Measurements from ENCODE around the gene RAP1GAP2.
A peak's percentile ranks its signal among the peaks of the same experiment; 100 is the strongest.

The RAP1GAP2 gene

GRCh38 chr17:2925011-2925410, 128.8 kb downstream of the RAP1GAP2 start (continued):
- TF ChIP-seq CREB5 (CRISPR knock-in tag; IDR thresholded peaks at IDR 0.05; ENCODE audit: low read depth) (no peak), GLIS3 (CRISPR knock-in tag; IDR thresholded peaks at IDR 0.05) (no peak), ESRRG (CRISPR knock-in tag; IDR thresholded peaks at IDR 0.05) (no peak), ZNF565 (CRISPR knock-in tag; conservative IDR thresholded peaks at IDR 0.05; ENCODE audit: low read depth) (no peak), BACH2 (CRISPR knock-in tag; IDR thresholded peaks at IDR 0.05; ENCODE audit: borderline replicate concordance) (no peak), SNAI2 (CRISPR knock-in tag; IDR thresholded peaks at IDR 0.05) (no peak), ZFP30 (CRISPR knock-in tag; IDR thresholded peaks at IDR 0.05) (no peak), ZNF8 (CRISPR knock-in tag; IDR thresholded peaks at IDR 0.05) (no peak), ZNF70 (CRISPR knock-in tag; IDR thresholded peaks at IDR 0.05) (no peak), ZFP3 (CRISPR knock-in tag; IDR thresholded peaks at IDR 0.05) (no peak)
- TF ChIP-seq, protein P1, sequence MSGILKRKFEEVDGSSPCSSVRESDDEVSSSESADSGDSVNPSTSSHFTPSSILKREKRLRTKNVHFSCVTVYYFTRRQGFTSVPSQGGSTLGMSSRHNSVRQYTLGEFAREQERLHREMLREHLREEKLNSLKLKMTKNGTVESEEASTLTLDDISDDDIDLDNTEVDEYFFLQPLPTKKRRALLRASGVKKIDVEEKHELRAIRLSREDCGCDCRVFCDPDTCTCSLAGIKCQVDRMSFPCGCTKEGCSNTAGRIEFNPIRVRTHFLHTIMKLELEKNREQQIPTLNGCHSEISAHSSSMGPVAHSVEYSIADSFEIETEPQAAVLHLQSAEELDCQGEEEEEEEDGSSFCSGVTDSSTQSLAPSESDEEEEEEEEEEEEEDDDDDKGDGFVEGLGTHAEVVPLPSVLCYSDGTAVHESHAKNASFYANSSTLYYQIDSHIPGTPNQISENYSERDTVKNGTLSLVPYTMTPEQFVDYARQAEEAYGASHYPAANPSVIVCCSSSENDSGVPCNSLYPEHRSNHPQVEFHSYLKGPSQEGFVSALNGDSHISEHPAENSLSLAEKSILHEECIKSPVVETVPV (CRISPR knock-in tag; IDR thresholded peaks at IDR 0.05): no peak
- TF ChIP-seq, protein P2, sequence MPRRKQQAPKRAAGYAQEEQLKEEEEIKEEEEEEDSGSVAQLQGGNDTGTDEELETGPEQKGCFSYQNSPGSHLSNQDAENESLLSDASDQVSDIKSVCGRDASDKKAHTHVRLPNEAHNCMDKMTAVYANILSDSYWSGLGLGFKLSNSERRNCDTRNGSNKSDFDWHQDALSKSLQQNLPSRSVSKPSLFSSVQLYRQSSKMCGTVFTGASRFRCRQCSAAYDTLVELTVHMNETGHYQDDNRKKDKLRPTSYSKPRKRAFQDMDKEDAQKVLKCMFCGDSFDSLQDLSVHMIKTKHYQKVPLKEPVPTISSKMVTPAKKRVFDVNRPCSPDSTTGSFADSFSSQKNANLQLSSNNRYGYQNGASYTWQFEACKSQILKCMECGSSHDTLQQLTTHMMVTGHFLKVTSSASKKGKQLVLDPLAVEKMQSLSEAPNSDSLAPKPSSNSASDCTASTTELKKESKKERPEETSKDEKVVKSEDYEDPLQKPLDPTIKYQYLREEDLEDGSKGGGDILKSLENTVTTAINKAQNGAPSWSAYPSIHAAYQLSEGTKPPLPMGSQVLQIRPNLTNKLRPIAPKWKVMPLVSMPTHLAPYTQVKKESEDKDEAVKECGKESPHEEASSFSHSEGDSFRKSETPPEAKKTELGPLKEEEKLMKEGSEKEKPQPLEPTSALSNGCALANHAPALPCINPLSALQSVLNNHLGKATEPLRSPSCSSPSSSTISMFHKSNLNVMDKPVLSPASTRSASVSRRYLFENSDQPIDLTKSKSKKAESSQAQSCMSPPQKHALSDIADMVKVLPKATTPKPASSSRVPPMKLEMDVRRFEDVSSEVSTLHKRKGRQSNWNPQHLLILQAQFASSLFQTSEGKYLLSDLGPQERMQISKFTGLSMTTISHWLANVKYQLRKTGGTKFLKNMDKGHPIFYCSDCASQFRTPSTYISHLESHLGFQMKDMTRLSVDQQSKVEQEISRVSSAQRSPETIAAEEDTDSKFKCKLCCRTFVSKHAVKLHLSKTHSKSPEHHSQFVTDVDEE (CRISPR knock-in tag; IDR thresholded peaks at IDR 0.05): no peak

- ATAC-seq: peak; percentile 62
- TF ChIP-seq ZNF70 (CRISPR knock-in tag; IDR thresholded peaks at IDR 0.05) (0 out of 2 replicates have a peak, but pooled peaks have one; percentile 12), ARNTL (CRISPR knock-in tag; IDR thresholded peaks at IDR 0.05; ENCODE audit: borderline replicate concordance, low read depth) (no peak), PPARA (CRISPR knock-in tag; IDR thresholded peaks at IDR 0.05; ENCODE audit: borderline replicate concordance) (no peak)
Observed at GRCh38 chr17:2926019-2926650, 129.9 kb downstream of the RAP1GAP2 start.

DNA sequence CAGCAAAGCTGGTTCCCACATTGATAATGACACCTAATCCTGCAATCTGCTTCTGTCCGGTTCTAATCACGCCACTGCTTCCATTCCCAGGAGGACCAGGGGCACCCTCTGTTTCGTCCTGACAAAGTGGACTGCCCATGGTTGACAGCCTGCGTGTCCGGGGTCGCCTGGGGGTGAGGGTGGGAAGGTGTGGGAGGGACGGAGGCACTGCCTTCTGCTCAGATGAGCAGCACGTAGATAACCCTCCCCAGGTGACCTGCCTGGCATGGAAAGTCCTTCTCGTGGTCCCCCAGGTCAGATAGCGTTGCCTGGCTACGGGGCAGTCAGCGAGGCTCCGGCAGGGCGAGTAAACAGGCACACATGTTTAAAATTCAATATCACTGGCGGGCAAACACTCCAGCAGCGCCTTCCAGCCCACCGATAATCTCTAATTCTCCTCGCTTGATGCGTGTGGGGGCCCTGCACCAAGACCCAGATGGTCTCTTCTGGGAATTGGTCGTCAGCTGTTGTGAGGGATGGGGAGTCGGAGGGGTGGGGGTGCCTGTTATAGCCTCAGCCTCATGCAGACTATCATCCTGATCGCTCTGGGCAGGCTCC, 132.2 kb downstream of the RAP1GAP2 start:
- ATAC-seq: no peak
- TF ChIP-seq ISL1 (CRISPR knock-in tag; IDR thresholded peaks at IDR 0.05) (no peak), CSDC2 (CRISPR knock-in tag; IDR thresholded peaks at IDR 0.05) (no peak), TCF4 (CRISPR knock-in tag; IDR thresholded peaks at IDR 0.05; ENCODE audit: borderline replicate concordance) (peak; percentile 87; the same call in 1 of the 2 replicates)

GRCh38 chr17:2929881-2930533, 133.8 kb downstream of the RAP1GAP2 start:
- peak; percentile 87 for ATAC-seq

DNA sequence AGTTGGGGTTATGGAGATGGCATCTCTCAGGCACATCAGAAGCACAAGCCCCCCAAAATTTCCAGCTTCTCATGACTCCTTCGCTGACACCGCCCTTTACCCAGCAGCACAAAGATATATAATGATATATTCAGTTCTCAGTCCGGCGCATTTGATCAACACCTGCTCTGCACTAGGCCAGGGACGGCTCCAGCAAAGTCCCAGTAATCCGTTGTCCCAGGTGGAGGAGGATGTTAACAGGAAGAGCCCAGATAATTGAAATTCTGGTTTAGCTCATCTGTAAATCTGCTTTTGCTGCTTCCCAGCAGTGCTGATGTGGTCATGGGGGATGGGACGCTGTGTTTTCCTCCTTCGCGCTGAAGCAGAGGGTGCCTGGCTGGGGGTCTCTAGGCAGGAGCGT, 135.6 kb downstream of the RAP1GAP2 start:
- TF ChIP-seq CREB5 (CRISPR knock-in tag; IDR thresholded peaks at IDR 0.05; ENCODE audit: low read depth) (no peak), BACH2 (CRISPR knock-in tag; IDR thresholded peaks at IDR 0.05; ENCODE audit: borderline replicate concordance) (no peak), PPARA (CRISPR knock-in tag; IDR thresholded peaks at IDR 0.05; ENCODE audit: borderline replicate concordance) (no peak), OSR1 (CRISPR knock-in tag; IDR thresholded peaks at IDR 0.05) (no peak)
- no peak for ATAC-seq

More at GRCh38 chr17:2929881-2930533, 133.8 kb downstream of the RAP1GAP2 start:
- 0 out of 2 replicates have a peak, but pooled peaks have one; percentile 12 for TF ChIP-seq TCF4 (CRISPR knock-in tag; IDR thresholded peaks at IDR 0.05; ENCODE audit: borderline replicate concordance)
- TF ChIP-seq ZC3H10 (CRISPR knock-in tag; IDR thresholded peaks at IDR 0.05): no peak
- no peak for TF ChIP-seq SNAI2 (CRISPR knock-in tag; IDR thresholded peaks at IDR 0.05)
